ENCODE measurements around the gene ERCC1.
A peak's percentile ranks its signal among the peaks of the same experiment; 100 is the strongest.
"Not testable (repeated sequence)": the region's sequence is repeated elsewhere in the genome, so short reads cannot be mapped to it uniquely, and the experiment has no call there.

ERCC1 gene

GRCh38 chr19:45429896-45430295, 6.2 kb upstream of the ERCC1 start:
- DNase-seq (ENCODE audit: low read depth in 2 of 2) = not testable (repeated sequence)

GRCh38 chr19:45428384-45429231, 4.9 kb upstream of the ERCC1 start:
- no peak for DNase-seq (ENCODE audit: low read depth in 2 of 2)

- DNase-seq (ENCODE audit: low read depth in 2 of 2) = no peak
These were observed 708 bp upstream of the ERCC1 start for GRCh38 chr19:45424191-45425058.

- DNase-seq (ENCODE audit: low read depth in 2 of 2) = peak in 1 of 2 donors; percentile 77
These were observed 606 bp downstream of the ERCC1 start for GRCh38 chr19:45423033-45423588.

- no peak for DNase-seq (ENCODE audit: low read depth in 2 of 2)
These were observed 1.7 kb downstream of the ERCC1 start for GRCh38 chr19:45421947-45422498.

GRCh38 chr19:45420871-45421270, 2.8 kb downstream of the ERCC1 start:
- DNase-seq (ENCODE audit: low read depth in 2 of 2) = no peak

- no peak for DNase-seq (ENCODE audit: low read depth in 2 of 2)
These were observed 3.4 kb downstream of the ERCC1 start for GRCh38 chr19:45420356-45420755.

- no peak for DNase-seq (ENCODE audit: low read depth in 2 of 2)
These were observed 3.8 kb downstream of the ERCC1 start for GRCh38 chr19:45419895-45420294.

GRCh38 chr19:45419396-45419795, 4.3 kb downstream of the ERCC1 start:
- DNase-seq (ENCODE audit: low read depth in 2 of 2) = no peak

- DNase-seq (ENCODE audit: low read depth in 2 of 2) = no peak
These were observed 4.9 kb downstream of the ERCC1 start for GRCh38 chr19:45418802-45419201.

- DNase-seq (ENCODE audit: low read depth in 2 of 2) = no peak
These were observed 6.6 kb downstream of the ERCC1 start for GRCh38 chr19:45417151-45417550.

- DNase-seq (ENCODE audit: low read depth in 2 of 2) = no peak
These were observed 9.2 kb downstream of the ERCC1 start for GRCh38 chr19:45414468-45414867.

- DNase-seq (ENCODE audit: low read depth in 2 of 2) = no peak
These were observed 10.2 kb downstream of the ERCC1 start for GRCh38 chr19:45413497-45413896.

GRCh38 chr19:45410330-45410729, 13.4 kb downstream of the ERCC1 start:
- DNase-seq (ENCODE audit: low read depth in 2 of 2) = not testable (repeated sequence)

GRCh38 chr19:45409557-45409920, 14.2 kb downstream of the ERCC1 start:
- DNase-seq (ENCODE audit: low read depth in 2 of 2) = no peak

GRCh38 chr19:45408830-45409556, 14.7 kb downstream of the ERCC1 start:
- DNase-seq (ENCODE audit: low read depth in 2 of 2) = no peak

- DNase-seq (ENCODE audit: low read depth in 2 of 2) = no peak
These were observed 15.6 kb downstream of the ERCC1 start for GRCh38 chr19:45408121-45408520.

- not testable (repeated sequence) for DNase-seq (ENCODE audit: low read depth in 2 of 2)
These were observed 16.1 kb downstream of the ERCC1 start for GRCh38 chr19:45407585-45407984.

- DNase-seq (ENCODE audit: low read depth in 2 of 2) = no peak
These were observed 16.7 kb downstream of the ERCC1 start for GRCh38 chr19:45407091-45407375.

- DNase-seq (ENCODE audit: low read depth in 2 of 2) = peak in 1 of 2 donors; percentile 62
These were observed 17.3 kb downstream of the ERCC1 start, which contains the start of gene POLR1G for GRCh38 chr19:45406226-45407090. Gene POLR1G (plus strand): TSS chr19:45406644. CDS start chr19:45406697, 53 bp downstream.
